CD4-positive, alpha-beta T cell treated with Interleukin-1 beta for 1 hour (primary cell): ENCODE measurements around the gene PRDM5.

Source experiments
- DNase-seq, 2 donors: peaks; one replicate each; pipeline ENCODE4 v3.0.0-alpha.2; 2020 to 2022

Gene PRDM5

GRCh38 chr4:120815361-120815760 lies 107.2 kb downstream of the PRDM5 start:
- DNase-seq, result no peak

- no peak for DNase-seq
Observed at GRCh38 chr4:120814886-120815285, 107.6 kb downstream of the PRDM5 start.

- DNase-seq, result no peak
Observed at GRCh38 chr4:120812216-120812615, 110.3 kb downstream of the PRDM5 start.

- DNase-seq, result no peak
Observed at GRCh38 chr4:120809518-120809917, 113.0 kb downstream of the PRDM5 start.

GRCh38 chr4:120808475-120809141 lies 113.9 kb downstream of the PRDM5 start:
- no peak for DNase-seq

- no peak for DNase-seq
Observed at GRCh38 chr4:120801137-120801758, 121.3 kb downstream of the PRDM5 start.

GRCh38 chr4:120798570-120798969 lies 124.0 kb downstream of the PRDM5 start:
- DNase-seq, result no peak

GRCh38 chr4:120796271-120796670 lies 126.3 kb downstream of the PRDM5 start:
- DNase-seq, result no peak

GRCh38 chr4:120785202-120785601 lies 137.3 kb downstream of the PRDM5 start:
- no peak for DNase-seq

- DNase-seq, result no peak
Observed at GRCh38 chr4:120777459-120777858, 145.1 kb downstream of the PRDM5 start.

- DNase-seq, result no peak
Observed at GRCh38 chr4:120775431-120775830, 147.1 kb downstream of the PRDM5 start.

GRCh38 chr4:120773641-120774040 lies 148.9 kb downstream of the PRDM5 start:
- no peak for DNase-seq

- no peak for DNase-seq
Observed at GRCh38 chr4:120771907-120772306, 150.6 kb downstream of the PRDM5 start.

GRCh38 chr4:120770897-120771296 lies 151.6 kb downstream of the PRDM5 start:
- DNase-seq, result no peak

- no peak for DNase-seq
Observed at GRCh38 chr4:120769227-120769626, 153.3 kb downstream of the PRDM5 start.

GRCh38 chr4:120765260-120765680 lies 157.3 kb downstream of the PRDM5 start:
- no peak for DNase-seq

- DNase-seq, result no peak
Observed at GRCh38 chr4:120763650-120764049, 158.9 kb downstream of the PRDM5 start.

- DNase-seq, result no peak
Observed at GRCh38 chr4:120761070-120761469, 161.5 kb downstream of the PRDM5 start.

GRCh38 chr4:120760047-120760446 lies 162.5 kb downstream of the PRDM5 start:
- no peak for DNase-seq

GRCh38 chr4:120755864-120756263 lies 166.7 kb downstream of the PRDM5 start:
- no peak for DNase-seq

- no peak for DNase-seq
Observed at GRCh38 chr4:120754590-120754989, 167.9 kb downstream of the PRDM5 start.

- no peak for DNase-seq
Observed at GRCh38 chr4:120753854-120754253, 168.7 kb downstream of the PRDM5 start.

GRCh38 chr4:120750152-120750525 lies 172.4 kb downstream of the PRDM5 start:
- DNase-seq, result no peak

- peak in 1 of 2 donors; percentile 19 for DNase-seq
Observed at GRCh38 chr4:120749445-120750151, 172.9 kb downstream of the PRDM5 start.
